NCI-H1436 (cell line): Measurements from ENCODE around the gene FGF22.
"Not testable (repeated sequence)": the region's sequence is repeated elsewhere in the genome, so short reads cannot be mapped to it uniquely, and the experiment has no call there.

ENCODE experiments used
- DNase-seq: peaks from one replicate; lab custom pipeline; 2025; lab: John Stamatoyannopoulos, UW

FGF22 gene

DNA sequence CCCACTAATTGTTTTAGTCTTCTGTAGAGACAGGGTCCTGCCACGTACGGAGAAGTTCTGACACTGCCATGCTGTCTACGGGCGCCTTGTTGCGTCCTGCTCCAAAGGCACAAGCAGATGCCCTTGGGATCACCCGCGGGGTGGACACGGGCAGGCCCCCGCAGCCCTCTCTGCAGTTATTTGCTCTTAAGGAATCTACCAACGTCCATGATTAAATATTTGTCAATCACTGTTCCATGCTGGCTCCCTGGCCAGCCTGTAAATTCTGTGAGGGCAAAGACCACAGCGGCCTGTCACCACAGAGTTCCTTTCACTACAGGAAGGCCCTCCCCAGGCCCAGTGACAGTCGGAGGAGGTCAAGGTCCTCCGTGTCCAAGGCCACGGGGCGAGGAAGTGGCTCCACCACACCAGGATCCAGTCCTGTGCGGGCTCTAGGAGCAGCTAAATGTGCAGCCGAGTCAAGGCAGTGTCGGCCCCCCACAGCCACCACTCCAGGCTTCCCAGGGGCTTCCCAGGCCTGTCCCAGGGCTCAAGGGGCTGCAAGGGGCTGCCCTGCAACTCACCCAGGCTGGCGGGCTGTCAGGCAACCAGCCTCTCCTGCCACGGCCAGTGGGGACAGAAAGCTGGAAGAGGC, 21.2 kb downstream of the FGF22 start:
- no peak for DNase-seq

DNA sequence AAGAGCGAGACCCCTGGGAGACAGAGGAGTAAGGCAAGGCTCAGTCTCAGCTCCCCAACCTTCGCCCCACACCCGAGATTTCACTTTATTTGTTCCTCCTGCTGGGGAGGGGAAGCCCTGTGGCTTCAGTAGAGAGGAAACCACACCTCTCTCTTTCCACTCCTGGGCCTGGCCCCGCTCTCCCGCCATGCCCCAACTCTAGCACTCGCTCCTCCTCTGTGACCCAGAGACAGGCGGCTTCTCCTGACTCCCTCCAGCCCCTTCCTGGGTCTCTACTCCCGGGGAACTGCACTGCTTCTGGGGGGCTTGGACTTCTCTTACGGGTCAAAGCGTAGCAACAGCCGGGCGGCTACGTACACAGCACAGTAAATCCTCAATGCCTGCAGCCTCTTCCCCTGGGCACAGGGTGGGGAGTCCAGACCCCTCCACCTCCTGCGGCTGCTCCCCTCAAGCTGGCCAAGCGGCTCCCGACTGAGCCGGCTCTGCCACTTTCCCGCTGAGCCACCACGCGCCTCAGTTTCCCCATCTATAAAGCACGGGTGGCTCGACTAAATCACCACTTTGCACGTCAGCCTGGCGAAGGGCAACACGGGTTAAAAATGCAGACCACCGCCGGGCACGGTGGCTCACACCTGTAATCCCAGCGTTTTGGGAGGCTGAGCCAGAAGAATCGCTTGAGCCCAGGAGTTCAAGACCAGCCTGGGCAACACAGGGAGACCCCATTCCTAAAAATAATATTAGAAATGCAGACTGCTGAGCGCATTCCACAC, 21.9 kb downstream of the FGF22 start:
- DNase-seq, result no peak

DNA sequence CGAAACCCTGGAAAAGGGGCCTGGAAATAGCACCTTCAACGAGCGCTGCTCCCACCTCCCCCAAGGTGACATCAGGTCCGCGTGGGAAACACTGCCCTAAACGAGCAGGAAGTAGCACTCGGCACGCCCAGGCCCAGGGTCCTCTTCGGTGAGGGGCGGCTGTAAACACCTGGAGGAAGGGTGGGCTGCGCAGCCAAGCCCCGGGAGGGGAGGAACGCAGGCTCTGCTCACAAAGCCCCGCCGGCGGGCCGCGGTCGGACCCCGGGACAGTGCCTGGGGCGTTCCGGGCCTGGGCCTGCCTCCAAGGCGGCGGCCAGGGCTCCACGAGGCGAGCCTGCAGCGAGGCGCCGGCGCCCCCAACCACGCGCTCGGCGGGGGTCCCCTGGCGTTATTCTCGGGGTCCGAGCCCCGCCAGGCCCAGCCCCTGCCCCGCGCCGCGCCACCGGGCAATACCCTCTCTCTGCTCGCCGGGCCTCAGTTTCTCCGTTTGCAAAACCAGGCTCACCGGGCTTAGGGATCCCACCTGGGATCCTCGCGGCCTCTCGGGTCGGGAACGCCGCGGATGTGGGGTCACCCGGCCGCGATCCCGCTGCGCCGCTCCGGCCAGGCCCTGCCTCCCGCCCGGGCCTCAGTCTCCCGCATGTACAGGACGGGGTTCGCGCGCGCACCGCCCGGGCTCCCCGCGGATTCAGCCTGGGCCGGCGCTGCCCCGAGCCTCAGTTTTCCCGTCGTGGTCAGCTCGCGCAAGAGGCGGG, 22.7 kb downstream of the FGF22 start:
- peak; percentile 20 for DNase-seq

DNA sequence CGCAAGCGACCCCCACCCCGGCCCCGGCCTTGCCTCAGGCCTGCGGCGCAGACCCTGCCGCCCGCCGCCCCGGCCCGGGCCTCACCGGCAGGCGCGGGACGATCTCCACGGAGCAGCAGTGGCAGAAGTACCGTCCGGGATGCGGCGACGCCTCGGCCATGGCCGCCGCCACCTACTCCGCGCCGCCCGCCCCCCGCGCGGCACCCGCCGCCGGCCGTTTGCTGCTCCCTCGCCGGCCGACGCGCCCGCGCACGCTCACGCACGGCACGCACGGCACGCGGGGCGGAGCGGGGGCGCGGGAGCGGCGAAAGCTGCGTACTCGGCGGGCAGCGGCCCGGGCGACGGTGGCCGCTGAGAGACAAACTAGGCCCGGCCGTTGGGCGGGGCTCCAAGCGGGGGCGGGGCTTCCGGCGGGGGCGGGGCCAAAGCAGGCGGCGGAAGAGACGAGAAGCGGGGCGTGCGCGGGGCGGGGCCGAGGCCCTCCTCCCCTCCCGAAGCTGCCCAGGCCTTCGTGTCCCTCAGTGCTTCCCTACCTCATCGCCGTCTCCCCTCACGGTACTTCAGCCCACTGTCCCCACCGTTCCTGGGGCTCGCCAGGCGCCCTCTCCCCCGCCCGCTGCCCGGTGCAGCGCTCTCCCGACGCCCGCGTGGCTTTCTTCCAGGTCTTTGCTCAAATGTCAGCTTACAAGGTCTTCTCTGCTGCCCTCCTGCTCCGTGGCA, 23.4 kb downstream of the FGF22 start, which contains the start of gene RNF126:
RNF126 (minus strand) TSS at position 253 of the 720 bp plus-strand sequence; CDS start at position 160, 93 bp downstream.
- DNase-seq, result peak; percentile 83

DNA sequence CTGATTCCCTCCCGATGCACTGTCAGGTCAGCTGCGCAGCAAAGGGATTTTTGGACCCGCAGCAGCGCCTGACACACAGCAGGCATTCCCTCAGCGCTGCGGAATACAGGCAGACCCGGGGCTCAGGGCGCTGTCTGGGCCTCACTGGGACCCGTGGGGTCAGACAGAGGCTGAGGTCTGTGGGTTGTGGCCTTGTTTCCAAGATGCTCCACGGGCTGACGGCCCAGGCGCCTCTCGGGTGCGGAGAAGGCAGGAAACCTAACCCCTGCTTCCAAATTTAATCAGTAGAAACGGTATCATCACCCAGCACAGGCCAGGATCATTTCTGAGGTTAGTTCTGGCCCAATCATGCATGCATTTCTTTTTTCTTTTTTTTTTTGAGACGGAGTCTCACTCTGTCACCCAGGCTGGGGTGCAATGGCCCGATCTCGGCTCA, 24.0 kb downstream of the FGF22 start:
- DNase-seq, result no peak

DNA sequence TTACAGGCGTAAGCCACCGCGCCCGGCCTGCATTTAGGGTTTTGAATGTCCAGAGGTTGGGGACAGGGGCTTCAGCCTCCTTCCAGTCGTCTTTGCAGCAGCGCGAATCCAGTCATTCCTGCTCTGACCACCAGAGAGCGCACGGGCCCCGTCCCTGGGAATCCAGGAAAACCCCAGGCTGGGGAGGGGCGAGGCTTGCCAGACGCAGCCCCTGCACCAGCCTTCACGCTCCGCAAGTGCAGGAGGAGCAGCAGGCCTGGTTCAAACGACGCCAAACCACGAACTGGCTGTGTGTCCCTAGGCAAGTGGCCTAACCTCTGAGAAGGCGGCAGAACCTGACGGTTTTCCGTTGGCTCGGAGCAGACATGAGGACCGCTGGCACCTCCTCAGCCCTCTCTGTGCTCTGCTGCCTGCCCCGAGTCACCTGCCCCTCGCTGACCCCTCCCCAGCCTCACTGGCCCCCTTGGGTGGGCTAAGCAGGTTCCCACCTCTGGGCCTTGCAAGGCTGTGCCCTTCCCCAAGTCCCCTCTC, 25.3 kb downstream of the FGF22 start:
- peak; percentile 88 for DNase-seq

DNA sequence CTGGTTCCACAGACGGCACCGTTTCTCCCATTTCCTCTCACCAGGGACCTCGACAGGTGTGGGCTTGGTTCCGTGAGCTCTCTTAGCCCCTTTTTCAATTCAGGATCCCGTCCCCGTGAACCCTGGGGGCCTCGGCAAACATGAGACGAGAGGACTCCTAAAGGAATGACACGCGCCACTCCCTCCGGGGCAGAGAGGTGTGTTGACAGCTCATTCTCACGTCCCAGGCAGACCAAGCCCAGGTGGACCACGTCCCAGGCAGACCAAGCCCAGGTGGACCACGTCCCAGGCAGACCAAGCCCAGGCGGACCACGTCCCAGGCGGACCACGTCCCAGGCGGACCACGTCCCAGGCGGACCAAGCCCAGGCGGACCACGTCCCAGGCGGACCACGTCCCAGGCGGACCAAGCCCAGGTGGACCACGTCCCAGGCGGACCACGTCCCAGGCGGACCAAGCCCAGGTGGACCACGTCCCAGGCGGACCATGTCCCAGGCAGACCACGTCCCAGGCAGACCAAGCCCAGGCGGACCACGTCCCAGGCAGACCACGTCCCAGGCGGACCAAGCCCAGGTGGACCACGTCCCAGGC, 27.4 kb downstream of the FGF22 start:
- not testable (repeated sequence) for DNase-seq

DNA sequence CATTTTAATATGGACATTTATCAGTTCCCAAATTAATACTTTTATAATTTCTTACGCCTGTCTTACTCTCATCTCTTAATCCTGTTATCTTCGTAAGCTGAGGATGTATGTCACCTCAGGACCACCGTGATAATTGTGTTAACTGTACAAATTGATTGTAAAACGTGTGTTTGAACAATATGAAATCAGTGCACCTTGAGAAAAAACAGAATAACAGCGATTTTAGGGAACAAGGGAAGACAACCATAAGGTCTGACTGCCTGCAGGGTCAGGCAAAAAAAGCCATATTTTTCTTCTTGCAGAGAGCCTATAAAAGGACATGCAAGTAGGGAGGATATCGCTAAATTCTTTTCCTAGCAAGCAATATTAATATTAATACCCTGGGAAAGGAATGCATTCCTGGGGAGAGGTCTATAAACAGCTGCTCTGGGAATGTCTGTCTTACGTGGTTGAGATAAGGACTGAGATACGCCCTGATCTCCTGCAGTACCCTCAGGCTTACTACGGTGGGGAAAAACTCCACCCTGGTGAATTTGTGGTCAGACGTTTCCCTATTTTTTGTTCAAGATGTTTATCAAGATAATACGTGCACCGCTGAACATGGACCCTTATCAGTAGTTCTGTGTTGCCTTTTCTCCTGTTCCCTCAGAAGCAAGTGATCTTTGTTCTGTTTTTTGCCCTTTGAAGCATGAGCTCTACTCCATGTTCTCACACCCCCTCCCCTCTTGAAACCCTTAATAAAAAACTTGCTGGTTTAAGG, 29.2 kb downstream of the FGF22 start:
- DNase-seq, result not testable (repeated sequence)

DNA sequence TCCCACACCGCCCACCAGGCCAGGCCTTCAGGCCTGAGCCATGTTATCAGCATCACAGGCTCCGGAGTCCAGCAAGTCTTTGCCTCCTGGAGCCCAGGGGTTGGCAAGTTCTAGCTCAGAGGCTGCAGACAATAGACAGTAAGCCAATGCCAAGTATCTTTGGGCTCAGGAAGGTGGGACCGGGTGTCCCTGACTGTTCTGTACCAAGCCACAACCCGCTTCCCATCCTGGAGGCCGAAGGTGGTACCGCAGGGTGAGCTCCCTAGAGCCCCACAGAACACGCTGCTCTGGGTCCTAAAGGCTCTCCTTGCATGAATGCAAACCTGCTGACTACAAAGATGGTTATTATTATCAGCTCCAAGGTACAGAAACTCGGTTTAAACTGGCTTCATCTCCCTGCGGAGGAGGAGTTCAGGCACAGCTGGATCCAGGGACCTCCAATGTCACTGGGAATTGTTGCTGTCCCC, 31.0 kb downstream of the FGF22 start:
- no peak for DNase-seq

DNA sequence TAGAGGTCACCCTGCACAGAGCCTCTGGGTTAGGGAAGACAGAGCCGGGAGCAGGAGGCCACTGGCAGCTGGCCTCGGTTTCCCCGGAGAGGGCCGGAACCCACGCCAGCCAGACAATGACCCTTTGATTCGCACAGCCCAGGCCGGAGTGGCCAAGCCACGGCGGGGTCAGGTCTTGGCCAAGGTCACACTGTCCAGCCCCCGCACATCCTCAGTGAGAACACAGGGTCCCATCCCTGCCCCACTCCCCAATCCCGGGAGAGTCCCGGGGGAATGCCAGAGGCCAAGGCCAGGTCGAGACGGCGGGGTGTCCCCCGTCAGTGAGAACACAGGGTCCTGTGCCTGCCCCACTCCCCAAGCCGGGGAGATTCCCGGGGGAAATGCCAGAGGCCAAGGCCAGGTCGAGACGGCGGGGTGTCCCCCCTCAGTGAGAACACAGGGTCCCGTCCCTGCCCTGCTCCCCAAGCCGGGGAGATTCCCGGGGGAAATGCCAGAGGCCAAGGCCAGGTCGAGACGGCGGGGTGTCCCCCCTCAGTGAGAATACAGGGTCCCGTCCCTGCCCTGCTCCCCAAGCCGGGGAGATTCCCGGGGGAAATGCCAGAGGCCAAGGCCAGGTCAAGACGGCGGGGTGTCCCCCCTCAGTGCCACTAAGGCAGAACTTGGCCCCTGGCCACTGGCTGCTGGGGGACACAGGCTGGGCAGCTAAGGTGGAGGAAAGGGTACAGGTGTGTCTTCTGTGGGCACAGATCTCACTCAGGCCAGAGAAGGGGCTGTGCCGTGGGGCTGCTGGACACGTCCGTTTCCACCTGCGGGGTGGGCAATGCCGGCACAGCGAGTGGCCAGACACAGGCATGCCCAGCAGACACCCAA, 34.8 kb downstream of the FGF22 start:
- DNase-seq, result no peak

DNA sequence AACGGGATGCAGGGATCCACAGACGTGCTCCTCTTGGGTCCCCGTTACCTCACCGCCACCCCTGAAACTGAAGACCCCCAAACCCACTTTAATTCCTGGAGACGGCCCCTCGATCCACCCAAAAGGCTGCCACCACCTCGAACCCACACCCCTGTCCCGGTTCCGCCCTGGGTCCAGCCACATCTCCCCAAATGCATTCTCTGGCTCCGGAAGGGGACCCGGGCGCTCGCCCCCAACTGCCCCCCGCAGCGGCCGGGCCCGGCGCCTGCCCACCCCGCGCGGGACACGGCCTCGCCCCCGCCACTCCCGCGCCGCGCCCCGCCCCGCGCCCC, 36.3 kb downstream of the FGF22 start:
- no peak for DNase-seq

DNA sequence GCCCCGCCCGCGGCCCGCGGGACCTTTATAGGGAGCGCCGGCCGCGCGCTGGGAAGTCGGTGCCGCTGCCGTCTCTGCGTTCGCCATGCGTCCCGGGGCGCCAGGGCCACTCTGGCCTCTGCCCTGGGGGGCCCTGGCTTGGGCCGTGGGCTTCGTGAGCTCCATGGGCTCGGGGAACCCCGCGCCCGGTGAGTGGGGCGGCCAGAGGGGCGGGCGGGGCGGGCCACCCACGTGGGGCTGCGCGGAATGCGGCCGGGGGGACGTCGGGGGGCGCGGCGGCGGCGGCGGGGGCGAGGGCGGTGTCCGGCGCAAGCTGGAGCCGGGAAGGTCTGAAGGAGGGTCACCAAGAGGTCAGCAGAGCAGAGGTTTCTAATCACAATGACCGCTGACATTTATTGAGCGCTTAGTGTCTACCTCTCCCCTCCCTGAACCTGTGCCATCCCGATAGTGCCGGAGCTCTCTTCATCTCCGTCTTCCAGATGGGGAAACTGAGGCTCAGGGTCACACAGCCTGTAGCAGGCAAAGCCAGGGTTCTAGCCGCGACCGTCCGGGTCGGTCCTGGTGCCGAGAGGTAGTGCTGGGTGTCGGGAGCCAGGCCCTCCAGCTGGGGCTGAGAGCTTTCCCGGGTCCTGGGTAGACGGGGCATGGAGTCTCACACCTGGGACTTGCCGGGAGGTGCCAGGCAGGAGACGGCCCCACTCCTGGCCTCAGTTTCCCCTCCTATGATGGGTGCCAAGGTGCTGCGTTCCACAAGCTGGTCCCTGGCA, 36.8 kb downstream of the FGF22 start, which contains the start of gene FSTL3:
FSTL3 (plus strand) TSS at position 54 of the 767 bp plus-strand sequence; CDS start at position 86, 32 bp downstream.
- no peak for DNase-seq

DNA sequence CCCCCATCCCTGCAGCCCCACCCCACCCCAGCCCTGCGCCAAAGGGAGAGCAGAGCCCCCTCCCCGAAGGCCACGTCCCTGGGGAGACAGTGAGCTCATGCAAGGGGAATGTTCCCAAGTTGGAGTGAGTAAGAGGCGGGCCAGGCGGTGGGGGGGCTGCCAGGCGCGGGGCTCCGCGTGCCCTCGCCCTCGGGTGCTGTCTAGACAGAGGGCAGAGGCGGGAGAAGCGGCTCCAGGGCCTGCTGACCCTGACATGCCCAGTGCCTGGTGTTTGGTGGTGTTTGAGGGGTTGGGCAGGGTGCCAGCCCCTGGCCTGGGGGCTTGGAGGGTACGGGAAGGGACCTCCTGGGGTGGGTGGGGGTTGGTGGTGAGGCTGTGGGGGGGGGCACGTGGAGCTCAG, 37.5 kb downstream of the FGF22 start:
- DNase-seq, result no peak

DNA sequence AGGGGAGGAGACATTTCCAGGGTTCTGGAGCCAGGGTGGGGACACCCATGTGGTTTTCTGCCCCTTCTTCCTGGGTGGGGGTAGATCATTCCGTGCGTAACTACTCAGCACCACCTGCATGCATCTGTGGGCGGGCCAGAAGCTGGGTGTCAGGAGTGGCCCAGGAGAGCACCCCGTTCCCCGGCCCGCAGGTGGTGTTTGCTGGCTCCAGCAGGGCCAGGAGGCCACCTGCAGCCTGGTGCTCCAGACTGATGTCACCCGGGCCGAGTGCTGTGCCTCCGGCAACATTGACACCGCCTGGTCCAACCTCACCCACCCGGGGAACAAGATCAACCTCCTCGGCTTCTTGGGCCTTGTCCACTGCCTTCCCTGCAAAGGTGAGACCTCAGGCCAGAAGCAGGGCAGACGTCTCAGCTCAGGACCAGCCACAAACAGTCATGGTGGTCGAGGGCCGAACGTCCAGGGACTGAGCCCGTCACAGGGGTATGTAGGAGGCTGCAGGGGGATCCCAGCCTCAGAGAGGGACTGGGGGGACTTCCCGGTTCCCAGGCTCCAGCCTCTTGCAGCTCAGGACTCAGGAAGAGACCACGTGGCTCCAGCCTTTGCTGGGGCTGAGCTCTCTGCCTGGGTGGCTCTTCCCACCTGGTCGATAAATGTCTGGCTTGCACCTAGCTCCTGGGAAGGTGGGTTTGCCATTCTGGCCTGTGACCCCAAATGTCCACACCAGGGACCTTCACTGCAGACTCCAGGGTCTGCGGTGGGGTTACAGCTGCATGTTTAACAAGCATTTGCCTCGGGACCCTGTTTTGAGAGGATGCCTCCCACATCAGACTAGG, 38.1 kb downstream of the FGF22 start:
- no peak for DNase-seq

DNA sequence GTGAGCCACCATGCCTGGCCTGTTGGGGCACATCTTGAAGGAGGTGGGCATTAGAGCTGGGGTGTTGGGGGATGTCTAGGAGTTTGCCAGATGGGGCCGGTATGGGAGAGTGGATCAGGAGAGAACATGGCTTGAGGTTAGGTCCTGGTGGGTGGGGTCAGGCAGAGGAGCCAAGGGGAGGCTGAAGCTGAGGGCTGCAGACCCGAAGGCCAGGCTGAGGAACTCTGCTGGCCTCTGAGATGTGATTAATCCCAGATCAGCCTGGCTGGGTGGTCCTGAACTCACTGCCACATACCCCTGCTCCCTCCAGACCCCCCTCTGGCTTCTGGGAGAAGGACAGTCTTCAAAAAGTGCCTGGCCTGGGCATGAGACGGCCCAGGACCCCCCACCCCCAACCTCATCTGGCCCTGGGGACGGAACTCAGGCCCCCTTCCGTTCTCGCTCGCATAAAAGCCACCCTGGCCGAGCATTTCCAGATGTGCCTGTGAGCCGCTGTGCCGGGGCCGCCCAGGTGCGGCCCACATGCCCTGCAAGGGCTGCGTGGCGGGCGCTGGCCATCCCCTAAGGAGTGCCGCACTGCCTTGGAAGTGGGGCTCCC, 39.2 kb downstream of the FGF22 start:
- DNase-seq, result no peak

DNA sequence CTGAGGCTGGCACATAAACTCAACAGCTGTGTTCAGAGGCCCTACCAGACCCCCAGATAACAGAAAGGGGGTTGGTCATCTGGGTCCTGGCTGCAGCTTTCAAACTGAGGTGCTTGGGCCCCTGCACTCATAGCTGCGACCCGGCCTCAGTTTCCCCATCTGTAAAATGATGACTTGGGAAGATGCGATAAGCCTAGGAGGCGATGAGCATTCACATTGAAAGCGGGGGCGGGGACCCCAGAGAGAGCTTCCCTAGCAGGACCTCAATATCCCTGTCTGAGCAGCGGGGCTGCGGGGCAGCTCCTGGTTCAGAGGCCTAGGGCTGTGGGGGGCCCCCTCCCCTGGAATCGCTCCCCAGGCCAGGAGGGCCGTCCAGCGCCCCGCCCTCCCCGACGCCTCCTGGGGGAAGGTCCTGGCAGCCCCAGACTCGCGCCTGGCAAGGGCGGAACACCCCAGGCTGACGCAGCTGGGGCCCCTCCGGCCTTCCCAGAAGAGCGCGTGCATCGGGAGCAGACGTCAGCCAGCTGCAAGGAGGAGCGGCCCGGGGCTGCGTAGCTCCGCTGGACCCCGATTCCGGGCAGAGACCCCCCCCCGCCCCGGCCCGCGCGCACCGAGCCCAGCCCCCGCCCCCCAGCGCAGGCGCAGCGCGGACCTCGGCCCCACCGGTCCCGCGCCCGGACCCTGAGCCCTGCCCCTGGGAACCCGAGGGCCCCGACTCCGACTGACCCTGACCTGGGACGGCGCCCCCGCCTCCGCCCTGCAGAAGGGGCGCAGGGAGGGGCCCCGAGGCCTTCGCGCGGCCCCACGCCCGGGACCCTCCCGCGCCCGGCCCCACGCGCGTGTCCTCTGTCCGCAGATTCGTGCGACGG, 40.0 kb downstream of the FGF22 start:
- no peak for DNase-seq
